OCI-LY1 (cell line): ENCODE results near the gene ZNF365.

ENCODE experiments used
- H2AFZ ChIP-seq: fragments of 200-600 bp; sonication (generic), shearing (Covaris generic); 2 replicates; pipeline ENCODE4 v1.6.0; 2014; ENCODE audit warnings: antibody characterized with exemption, mild to moderate bottlenecking, low read length
- H3F3A ChIP-seq: fragments of 200-600 bp; sonication (generic), shearing (Covaris generic); 2 replicates; pipeline ENCODE4 v1.6.0; 2014; ENCODE audit warnings: mild to moderate bottlenecking, antibody characterized with exemption, low read length, moderate library complexity; ENCODE audit not compliant: insufficient read depth
- H3K27ac ChIP-seq: fragments of 200-600 bp; sonication (generic); 2 replicates; pipeline ENCODE4 v1.5.1; 2014; ENCODE audit warnings: low read length, mixed run types, mild to moderate bottlenecking, low read depth; ENCODE audit not compliant: poor library complexity, severe bottlenecking
- H3K27me3 ChIP-seq: fragments of 200-600 bp; sonication (generic); 2 replicates; pipeline ENCODE4 v1.6.0; 2014; ENCODE audit warnings: antibody characterized with exemption, mild to moderate bottlenecking, low read length, moderate library complexity; ENCODE audit not compliant: insufficient read depth
- H3K36me3 ChIP-seq: fragments of 200-600 bp; sonication (generic); 2 replicates; pipeline ENCODE4 v1.6.1; 2014; ENCODE audit warnings: mild to moderate bottlenecking, antibody characterized with exemption, low read length, moderate library complexity, mixed read lengths; ENCODE audit not compliant: insufficient read depth
- H3K4me1 ChIP-seq: fragments of 200-600 bp; sonication (generic); 2 replicates; pipeline ENCODE4 v1.5.1; 2014; ENCODE audit warnings: mild to moderate bottlenecking, low read length, moderate library complexity; ENCODE audit not compliant: insufficient read depth, severe bottlenecking
- H3K4me2 ChIP-seq: fragments of 200-600 bp; sonication (generic), shearing (Covaris generic); 2 replicates; pipeline ENCODE4 v1.6.1; 2014; ENCODE audit warnings: low read length
- H3K4me3 ChIP-seq: fragments of 200-600 bp; sonication (generic); 2 replicates; pipeline ENCODE4 v1.5.1; 2014; ENCODE audit warnings: low read length, low read depth, mild to moderate bottlenecking, mixed read lengths; ENCODE audit not compliant: poor library complexity, severe bottlenecking
- H3K79me2 ChIP-seq: fragments of 200-600 bp; shearing (Covaris generic); 2 replicates; pipeline ENCODE4 v1.6.1; 2016; ENCODE audit warnings: mixed run types, low read length, mixed read lengths; ENCODE audit not compliant: insufficient read depth
- H3K9ac ChIP-seq: fragments of 200-600 bp; sonication (generic), shearing (Covaris generic); 2 replicates; pipeline ENCODE4 v1.6.1; 2014; ENCODE audit warnings: mild to moderate bottlenecking, low read length, mixed read lengths
- H3K9me2 ChIP-seq: fragments of 200-600 bp; sonication (generic), shearing (Covaris generic); 2 replicates; pipeline ENCODE4 v1.6.1; 2014; ENCODE audit warnings: low read depth, mild to moderate bottlenecking, low read length, mixed read lengths
- H3K9me3 ChIP-seq: fragments of 200-600 bp; shearing (Covaris generic); 2 replicates; pipeline ENCODE4 v1.6.1; 2014; ENCODE audit warnings: low read length, mixed read lengths
- H4K20me1 ChIP-seq: fragments of 200-600 bp; sonication (generic), shearing (Covaris generic); 2 replicates; pipeline ENCODE4 v1.6.0; 2016; ENCODE audit warnings: mild to moderate bottlenecking, low read length; ENCODE audit not compliant: insufficient read depth
- CTCF ChIP-seq: fragments of 200-600 bp; sonication (generic), shearing (Covaris generic); IDR thresholded peaks from 2 replicates; pipeline ENCODE4 v1.5.1; 2017; ENCODE audit warnings: mild to moderate bottlenecking, antibody characterized with exemption, low read length, moderate library complexity, mixed read lengths
- EZH2 ChIP-seq: fragments of 200-600 bp; sonication (generic), shearing (Covaris generic); IDR thresholded peaks from 2 replicates; pipeline ENCODE4 v1.8.0; 2017; ENCODE audit warnings: borderline replicate concordance, mixed run types, mild to moderate bottlenecking, antibody characterized with exemption, low read length, moderate library complexity, mixed read lengths

The ZNF365 gene

GRCh38 chr10:62394556-62395018, 20.4 kb downstream of the ZNF365 start:
- H3K4me3 ChIP-seq: no peak overlapping the region
- TF ChIP-seq EZH2 (no peak), CTCF (no peak)
- no peaks in the 10 kb centered on the region for H3K4me1 ChIP-seq
- no peak overlapping the region for H3K4me2 ChIP-seq
- no peak overlapping the region for H3K9ac ChIP-seq
- no peak overlapping the region for H2AFZ ChIP-seq
- H3K36me3 ChIP-seq: no peaks in the 10 kb centered on the region
- no peaks in the 10 kb centered on the region for H4K20me1 ChIP-seq
- no peaks in the 10 kb centered on the region for H3K9me2 ChIP-seq
- H3K27ac ChIP-seq: no peak overlapping the region
- no peaks in the 10 kb centered on the region for H3F3A ChIP-seq
- H3K9me3 ChIP-seq: no peaks in the 10 kb centered on the region
- no peaks in the 10 kb centered on the region for H3K79me2 ChIP-seq
- no peaks in the 10 kb centered on the region for H3K27me3 ChIP-seq

GRCh38 chr10:62395892-62396291, 21.7 kb downstream of the ZNF365 start:
- Histone ChIP-seq H3K27me3 (no peaks in the 10 kb centered on the region), H3K9ac (no peak overlapping the region), H3K36me3 (no peaks in the 10 kb centered on the region), H2AFZ (no peak overlapping the region), H3K4me2 (no peak overlapping the region), H3K4me1 (no peaks in the 10 kb centered on the region), H3K79me2 (no peaks in the 10 kb centered on the region), H3K4me3 (no peak overlapping the region), H3K9me3 (no peaks in the 10 kb centered on the region), H3K27ac (no peak overlapping the region), H3F3A (no peaks in the 10 kb centered on the region), H3K9me2 (no peaks in the 10 kb centered on the region), H4K20me1 (no peaks in the 10 kb centered on the region)
- no peak for TF ChIP-seq CTCF
- TF ChIP-seq EZH2: no peak

- Histone ChIP-seq H4K20me1 (no peaks in the 10 kb centered on the region), H3K9me3 (no peaks in the 10 kb centered on the region), H3K79me2 (no peaks in the 10 kb centered on the region), H3K36me3 (no peaks in the 10 kb centered on the region), H3K27ac (no peak overlapping the region), H2AFZ (no peak overlapping the region), H3F3A (no peaks in the 10 kb centered on the region), H3K9ac (no peak overlapping the region), H3K4me1 (no peaks in the 10 kb centered on the region), H3K4me2 (no peak overlapping the region), H3K9me2 (no peaks in the 10 kb centered on the region), H3K27me3 (no peaks in the 10 kb centered on the region), H3K4me3 (no peak overlapping the region)
- TF ChIP-seq CTCF: no peak
- TF ChIP-seq EZH2: no peak
These were observed 22.7 kb downstream of the ZNF365 start for GRCh38 chr10:62396864-62397263.
